Natural killer cell (primary cell): ENCODE measurements around the gene DDRGK1. TPM values are rescaled to one million over a fixed set of nuclear protein-coding genes. Genes with fewer than 3 reads are reported as not detected.

Experiments used
- ATAC-seq, 3 donors: fragments of 150-1000 bp in 2 of 3; fragments of 200-7000 bp in 1 of 3; cut with Tn5 transposase; 1 replicate in 1 of 3; 2 replicates in 2 of 3; pipeline ENCODE4 v1.10.0; 2021; ENCODE audit warnings: mild to moderate bottlenecking in 2 of 3, moderate library complexity in 2 of 3
- DNase-seq, 2 donors: peaks; one replicate each; pipeline versions ENCODE4 v3.0.0 to v3.0.0-alpha.2; 2013 to 2021; ENCODE audit warnings: mixed read lengths in 1 of 2
- H3K27ac ChIP-seq: one replicate; pipeline ENCODE4 v1.5.1; 2013; ENCODE audit warnings: mild to moderate bottlenecking, low read length
- H3K27me3 ChIP-seq: one replicate; pipeline ENCODE4 v1.6.1; 2013; ENCODE audit warnings: low read length; ENCODE audit not compliant: control insufficient read depth, insufficient read depth
- H3K36me3 ChIP-seq: one replicate; pipeline ENCODE4 v1.6.1; 2013; ENCODE audit warnings: low read length; ENCODE audit not compliant: control insufficient read depth, insufficient read depth
- H3K4me1 ChIP-seq: one replicate; pipeline ENCODE4 v1.6.1; 2013; ENCODE audit warnings: low read length; ENCODE audit not compliant: control insufficient read depth, insufficient read depth
- H3K4me3 ChIP-seq: one replicate; pipeline ENCODE4 v1.5.1; 2013; ENCODE audit warnings: low read length
- H3K9me3 ChIP-seq: one replicate; pipeline ENCODE4 v1.6.1; 2013; ENCODE audit warnings: low read length; ENCODE audit not compliant: control insufficient read depth, insufficient read depth
- H3K27ac Mint-ChIP-seq, 2 donors: one replicate each; pipeline ENCODE4 v1.8.0; 2022; ENCODE audit warnings: mild to moderate bottlenecking in 2 of 2, mixed read lengths in 2 of 2, moderate library complexity in 1 of 2
- H3K27me3 Mint-ChIP-seq, 2 donors: one replicate each; pipeline ENCODE4 v1.8.0; 2022; ENCODE audit warnings: low read depth in 2 of 2, mixed read lengths in 2 of 2
- H3K36me3 Mint-ChIP-seq: one replicate; pipeline ENCODE4 v1.8.0; 2022; ENCODE audit warnings: mixed read lengths
- H3K4me1 Mint-ChIP-seq, 2 donors: one replicate each; pipeline ENCODE4 v1.8.0; 2022; ENCODE audit warnings: mixed read lengths in 2 of 2
- H3K4me3 Mint-ChIP-seq: one replicate; pipeline ENCODE4 v1.8.0; 2022; ENCODE audit warnings: mild to moderate bottlenecking, moderate library complexity, mixed read lengths
- H3K9me3 Mint-ChIP-seq, 2 donors: one replicate each; pipeline ENCODE4 v1.8.0; 2022; ENCODE audit warnings: mixed read lengths in 2 of 2
- WGBS: methylation state at CpG from one replicate; pipeline ENCODE4 v1.1.7; 2013; ENCODE audit warnings: missing lambda C conversion rate; ENCODE audit not compliant: insufficient coverage; 5-methylcytosine and 5-hydroxymethylcytosine counted together
- intact Hi-C: fragments of 100-400 bp; cut with micrococcal nuclease; formaldehyde crosslinking; loops from one replicate; pipeline ENCODE4 v1.14.2; 2022
- total RNA-seq, 4 donors: library from RNA; stranded (reverse); fragments of 120-200 nt in 1 of 4; gene quantifications; one replicate each; pipeline versions ENCODE4 v1.2.3 to v1.2.4, GENCODE V29; 2013 to 2022
- TF ChIP-seq, protein P1 (sequence below): fragments of 200-600 bp; IDR thresholded peaks from one replicate; pipeline ENCODE4 v1.8.0; 2022; ENCODE audit warnings: antibody characterized with exemption

DDRGK1 gene
- total RNA-seq, 3 donors from 2014 or later (not counting 1 experiment from before 2014, with no cell fraction given), result 47.8 to 52.6 (median 52.4) TPM

DNA sequence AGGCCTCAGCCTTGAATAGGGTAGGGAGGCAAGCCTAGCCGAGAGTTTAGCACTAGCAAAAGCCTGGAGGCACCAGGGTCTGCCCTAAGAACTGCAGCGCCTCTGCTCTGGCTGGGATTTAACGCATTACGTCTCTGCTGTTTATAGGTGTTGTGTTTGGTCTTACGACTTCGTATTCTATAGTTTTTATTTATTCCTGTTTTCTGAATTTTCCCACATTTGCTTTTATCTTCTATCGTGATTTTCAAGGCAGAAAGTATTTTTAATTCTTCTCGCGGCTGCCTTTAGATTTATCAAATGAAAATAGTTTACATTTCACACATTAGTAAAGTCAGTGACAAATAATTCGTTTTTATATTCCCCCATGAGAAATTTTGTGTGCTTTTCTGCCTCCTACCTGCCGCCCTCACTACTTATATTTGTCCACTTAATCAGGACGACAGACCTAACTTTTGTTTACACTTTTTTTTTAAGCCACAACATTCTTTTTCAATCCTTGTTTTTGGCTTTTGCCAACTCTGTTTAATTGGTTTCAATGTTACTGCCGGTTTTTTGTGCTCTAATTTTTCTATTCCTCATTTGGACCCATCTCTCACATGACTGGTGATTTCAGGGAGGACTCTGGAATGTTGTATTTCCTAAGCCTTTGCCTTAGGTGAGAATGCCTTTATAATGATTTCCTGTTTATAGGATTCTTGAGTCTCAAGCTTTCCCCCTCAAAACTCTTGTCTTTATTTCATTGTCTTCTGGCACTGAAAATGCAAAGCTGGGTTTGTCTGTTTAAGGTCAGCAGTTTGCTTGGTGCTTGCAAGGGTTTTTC is 29.8 kb downstream of the DDRGK1 start:
- Histone ChIP-seq H3K4me1 (peaks cover 19% of the 10 kb centered on the region), H3K27me3 (peaks cover 27% of the 10 kb centered on the region), H3K36me3 (no peaks in the 10 kb centered on the region), H3K9me3 (no peaks in the 10 kb centered on the region), H3K4me3 (no peak overlapping the region), H3K27ac (no peak overlapping the region)
- Mint-ChIP-seq H3K4me1 (peaks cover 14 to 24% of the 10 kb centered on the region in 2 donors), H3K27ac (peak overlapping the region; percentile 49 to 82), H3K4me3 (peak overlapping the region; percentile 86), H3K27me3 (peaks cover 31 to 36% of the 10 kb centered on the region in 2 donors), H3K36me3 (no peaks in the 10 kb centered on the region), H3K9me3 (no peaks in the 10 kb centered on the region)
- DNase-seq (no peak), ATAC-seq (no peak)
- TF ChIP-seq, protein P1, sequence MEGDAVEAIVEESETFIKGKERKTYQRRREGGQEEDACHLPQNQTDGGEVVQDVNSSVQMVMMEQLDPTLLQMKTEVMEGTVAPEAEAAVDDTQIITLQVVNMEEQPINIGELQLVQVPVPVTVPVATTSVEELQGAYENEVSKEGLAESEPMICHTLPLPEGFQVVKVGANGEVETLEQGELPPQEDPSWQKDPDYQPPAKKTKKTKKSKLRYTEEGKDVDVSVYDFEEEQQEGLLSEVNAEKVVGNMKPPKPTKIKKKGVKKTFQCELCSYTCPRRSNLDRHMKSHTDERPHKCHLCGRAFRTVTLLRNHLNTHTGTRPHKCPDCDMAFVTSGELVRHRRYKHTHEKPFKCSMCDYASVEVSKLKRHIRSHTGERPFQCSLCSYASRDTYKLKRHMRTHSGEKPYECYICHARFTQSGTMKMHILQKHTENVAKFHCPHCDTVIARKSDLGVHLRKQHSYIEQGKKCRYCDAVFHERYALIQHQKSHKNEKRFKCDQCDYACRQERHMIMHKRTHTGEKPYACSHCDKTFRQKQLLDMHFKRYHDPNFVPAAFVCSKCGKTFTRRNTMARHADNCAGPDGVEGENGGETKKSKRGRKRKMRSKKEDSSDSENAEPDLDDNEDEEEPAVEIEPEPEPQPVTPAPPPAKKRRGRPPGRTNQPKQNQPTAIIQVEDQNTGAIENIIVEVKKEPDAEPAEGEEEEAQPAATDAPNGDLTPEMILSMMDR, result no peak
- WGBS, result 27% methylated on average over 6 of the region's 13 CpGs
- intact Hi-C loops, result no loop called here

GRCh38 chr20:3173610-3174441 is 30.7 kb downstream of the DDRGK1 start:
- TF ChIP-seq, protein P1, result no peak

GRCh38 chr20:3172933-3173609 is 31.4 kb downstream of the DDRGK1 start, which contains the start of gene LZTS3:
LZTS3 (minus strand) TSS chr20:3173549; CDS start chr20:3167163, 6,386 bp downstream.
- intact Hi-C loops, result loop anchor here (1.0 kb wide), 1 partner anchor 14 kb away; the partner anchor contains the start of genes FASTKD5 and UBOX5
- Mint-ChIP-seq H3K4me1 (peaks cover 14 to 24% of the 10 kb centered on the region in 2 donors), H3K27me3 (peaks cover 43 to 50% of the 10 kb centered on the region in 2 donors), H3K36me3 (no peaks in the 10 kb centered on the region), H3K4me3 (peak within 1 kb of the TSS; percentile 86), H3K9me3 (no peaks in the 10 kb centered on the region), H3K27ac (peak within 1 kb of the TSS; percentile 49 to 82)
- peaks cover 27% of the 10 kb centered on the region for H3K27me3 ChIP-seq
- no peaks in the 10 kb centered on the region for H3K9me3 ChIP-seq
- WGBS, result under 1% methylated on average over 55 of the region's 62 CpGs
- no peaks in the 10 kb centered on the region for H3K36me3 ChIP-seq
- TF ChIP-seq, protein P1, result no peak
- H3K4me3 ChIP-seq, result peak within 1 kb of the TSS; percentile 66
- DNase-seq (peak; percentile 87 to 95), ATAC-seq (peak; percentile 86 to 95 (median 87))
- H3K4me1 ChIP-seq, result peaks cover 19% of the 10 kb centered on the region
- H3K27ac ChIP-seq, result peak within 1 kb of the TSS; percentile 51

More at GRCh38 chr20:3173610-3174441, 30.7 kb downstream of the DDRGK1 start:
- 1% methylated on average over 83 of the region's 84 CpGs for WGBS
- Histone ChIP-seq H3K36me3 (no peaks in the 10 kb centered on the region), H3K27me3 (peaks cover 27% of the 10 kb centered on the region), H3K9me3 (no peaks in the 10 kb centered on the region), H3K4me1 (peaks cover 19% of the 10 kb centered on the region), H3K27ac (no peak overlapping the region), H3K4me3 (peak overlapping the region; percentile 66)
- peak; percentile 86 to 94 for DNase-seq
- Mint-ChIP-seq H3K9me3 (no peaks in the 10 kb centered on the region), H3K4me3 (peak overlapping the region; percentile 86), H3K4me1 (peaks cover 14 to 24% of the 10 kb centered on the region in 2 donors), H3K36me3 (no peaks in the 10 kb centered on the region), H3K27me3 (peaks cover 37 to 44% of the 10 kb centered on the region in 2 donors), H3K27ac (peak overlapping the region; percentile 49 to 82)
- peak in 2 of 3 donors; percentile 16 for ATAC-seq
- intact Hi-C loops, result loop anchor here (1.0 kb wide), 1 partner anchor 15 kb away; the partner anchor contains the start of genes FASTKD5 and UBOX5
